GM19025 (cell line): ENCODE results near the gene ESAM.
"Not testable (repeated sequence)": the region's sequence is repeated elsewhere in the genome, so short reads cannot be mapped to it uniquely, and the experiment has no call there.

ENCODE experiments used
- ATAC-seq: cut with Tn5 transposase; IDR thresholded peaks from one replicate; pipeline ENCODE4 v1.9.1; 2021; ENCODE audit warnings: mild to moderate bottlenecking, low read depth, moderate library complexity; ENCODE audit not compliant: unreplicated experiment

The ESAM gene

DNA sequence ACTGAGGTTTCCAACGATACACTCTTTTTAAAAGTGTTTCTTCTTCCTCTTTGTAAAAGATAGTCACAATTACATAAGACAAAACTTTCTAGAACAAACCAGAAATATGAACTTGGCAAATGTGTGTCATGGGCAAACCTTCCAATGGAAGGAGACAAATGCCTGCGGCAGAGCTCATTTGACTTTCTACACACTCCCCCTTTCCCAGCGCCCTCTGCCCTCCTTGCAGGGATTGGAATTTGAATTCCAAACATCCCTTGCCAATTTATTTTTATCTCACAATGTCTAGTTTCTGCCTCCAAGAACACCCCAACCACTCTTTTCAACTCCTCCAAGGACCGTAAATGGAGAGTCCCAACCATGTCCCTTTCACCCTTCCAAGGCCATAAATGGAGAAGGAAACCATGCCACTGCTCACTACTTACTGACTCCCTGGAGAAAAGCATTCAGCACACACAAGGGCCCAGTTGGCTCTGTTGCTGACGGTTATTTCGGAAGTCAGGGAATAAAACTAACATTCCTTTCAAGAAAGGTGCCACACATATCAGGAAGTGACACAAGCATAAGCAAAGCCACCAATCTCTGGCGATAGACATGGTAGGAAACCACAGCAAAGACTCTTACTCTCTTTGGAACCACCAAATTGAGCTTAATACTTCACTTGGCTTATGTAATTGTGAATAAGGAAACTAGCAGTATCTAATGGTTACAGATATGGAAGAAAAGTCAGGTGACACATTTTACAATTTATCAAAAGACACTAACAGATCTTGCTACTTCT, 15.0 kb upstream of the ESAM start:
- ATAC-seq, result no peak

GRCh38 chr11:124770959-124771358, 8.9 kb upstream of the ESAM start:
- ATAC-seq, result not testable (repeated sequence)

DNA sequence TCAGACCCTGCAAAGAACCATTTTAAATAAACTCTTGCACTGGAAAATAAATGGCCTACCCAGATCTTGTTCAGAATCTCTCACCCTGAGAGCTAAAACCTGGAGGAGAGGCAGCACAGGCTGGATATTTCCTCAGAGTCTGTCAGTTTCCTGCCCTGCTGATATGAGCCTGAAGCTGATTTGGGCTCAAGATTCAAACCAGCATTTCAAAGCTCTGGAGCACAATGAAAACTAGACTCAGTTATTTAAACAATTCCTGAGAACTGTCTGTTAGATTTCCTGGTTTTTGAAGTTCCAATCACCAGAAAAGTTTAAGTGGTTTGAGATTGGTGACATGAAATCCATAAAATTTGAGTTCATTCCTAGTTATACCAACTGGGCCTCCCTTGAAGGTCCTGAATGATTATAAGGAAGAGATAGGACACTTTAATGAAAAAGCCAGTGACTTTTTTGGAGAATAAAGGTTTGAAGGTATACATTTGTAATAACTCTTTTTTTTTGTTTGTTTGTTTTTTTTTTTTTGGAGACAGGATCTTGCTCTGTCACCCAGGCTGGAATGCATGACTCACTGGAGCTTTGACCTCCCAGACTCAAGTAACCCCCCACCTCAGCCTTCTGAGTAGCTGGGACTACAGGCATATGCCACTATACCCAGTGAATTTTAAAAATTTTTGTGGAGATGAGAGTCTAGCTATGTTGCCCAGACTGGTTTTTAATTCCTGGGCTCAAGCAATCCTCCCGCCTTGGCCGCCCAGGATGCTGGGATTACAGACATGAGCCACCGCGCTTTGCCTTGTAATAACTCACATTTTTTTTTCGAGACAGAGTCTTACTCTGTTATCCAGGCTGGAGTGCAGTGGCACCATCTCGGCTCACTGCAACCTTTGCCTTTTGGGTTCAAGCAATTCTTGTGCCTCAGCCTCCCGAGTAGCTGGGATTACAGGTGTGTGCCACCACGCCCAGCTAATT, 8.0 kb upstream of the ESAM start:
- no peak for ATAC-seq

DNA sequence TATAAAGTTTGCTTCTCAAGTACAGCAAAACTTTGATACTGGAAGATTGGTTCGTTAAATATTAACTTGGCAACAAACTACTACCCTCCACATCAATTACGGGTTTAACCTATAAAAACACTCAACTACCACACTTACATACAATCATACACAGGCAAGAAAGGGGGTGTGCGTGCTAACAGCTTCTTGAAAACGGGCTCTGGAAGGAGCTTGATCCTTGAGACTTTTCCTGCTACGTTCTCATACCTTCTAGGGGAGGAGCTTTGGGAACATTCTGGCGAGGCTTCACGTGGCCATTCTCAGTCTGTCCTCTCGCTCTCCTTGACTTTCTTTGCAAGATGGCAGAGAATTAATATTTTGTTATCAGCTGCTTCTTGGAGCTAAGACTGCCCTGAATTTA, 6.8 kb upstream of the ESAM start:
- no peak for ATAC-seq

GRCh38 chr11:124766156-124766555, 4.1 kb upstream of the ESAM start:
- ATAC-seq, result no peak

GRCh38 chr11:124763156-124763947, 1.3 kb upstream of the ESAM start:
- ATAC-seq, result no peak

GRCh38 chr11:124762624-124763155, 600 bp upstream of the ESAM start:
- peak; percentile 8 for ATAC-seq

- ATAC-seq, result no peak
Measured at GRCh38 chr11:124761301-124762104, 587 bp downstream of the ESAM start.

DNA sequence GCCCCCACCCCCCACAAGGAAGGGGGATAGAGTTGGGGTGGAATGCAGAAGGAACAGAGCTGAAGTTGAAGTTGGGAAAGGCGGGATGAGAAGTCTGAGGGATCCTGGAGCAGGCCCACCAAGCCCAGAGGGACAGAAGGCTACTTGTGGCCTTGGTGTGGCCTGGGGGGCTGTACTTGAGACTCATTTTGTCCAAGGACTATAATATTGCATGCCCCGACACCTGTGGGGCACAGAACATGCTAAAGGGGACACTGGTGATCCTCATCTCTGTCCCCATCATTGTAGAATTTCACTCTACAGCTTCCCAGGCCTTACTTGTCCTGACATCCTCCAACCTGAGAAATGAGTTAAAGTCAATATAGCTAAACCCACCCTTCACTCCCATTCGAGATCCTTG, 1.3 kb downstream of the ESAM start:
- ATAC-seq, result no peak

DNA sequence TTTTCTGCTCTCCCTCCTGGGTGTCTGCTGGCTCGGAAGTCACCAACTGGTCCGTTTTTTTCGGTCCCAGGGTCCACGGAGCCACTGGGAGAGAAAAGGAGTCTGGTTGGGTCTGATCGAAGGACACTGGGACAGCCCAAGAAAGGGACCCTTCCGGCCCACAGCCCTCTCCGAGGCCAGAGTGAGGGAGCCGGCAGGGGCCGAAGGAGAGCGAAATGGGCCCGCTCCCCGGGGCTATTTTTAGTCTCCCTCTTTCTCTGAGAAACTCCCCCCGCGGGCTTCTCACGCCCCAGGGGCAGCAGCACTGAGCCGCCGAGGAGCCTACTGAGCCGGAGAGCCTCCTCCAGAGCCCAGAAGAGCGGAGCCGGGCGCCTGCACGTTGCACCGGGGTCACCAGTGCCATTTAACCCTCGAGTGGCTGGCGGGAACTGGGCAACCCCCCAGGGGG, 1.9 kb downstream of the ESAM start:
- peak; percentile 21 for ATAC-seq

DNA sequence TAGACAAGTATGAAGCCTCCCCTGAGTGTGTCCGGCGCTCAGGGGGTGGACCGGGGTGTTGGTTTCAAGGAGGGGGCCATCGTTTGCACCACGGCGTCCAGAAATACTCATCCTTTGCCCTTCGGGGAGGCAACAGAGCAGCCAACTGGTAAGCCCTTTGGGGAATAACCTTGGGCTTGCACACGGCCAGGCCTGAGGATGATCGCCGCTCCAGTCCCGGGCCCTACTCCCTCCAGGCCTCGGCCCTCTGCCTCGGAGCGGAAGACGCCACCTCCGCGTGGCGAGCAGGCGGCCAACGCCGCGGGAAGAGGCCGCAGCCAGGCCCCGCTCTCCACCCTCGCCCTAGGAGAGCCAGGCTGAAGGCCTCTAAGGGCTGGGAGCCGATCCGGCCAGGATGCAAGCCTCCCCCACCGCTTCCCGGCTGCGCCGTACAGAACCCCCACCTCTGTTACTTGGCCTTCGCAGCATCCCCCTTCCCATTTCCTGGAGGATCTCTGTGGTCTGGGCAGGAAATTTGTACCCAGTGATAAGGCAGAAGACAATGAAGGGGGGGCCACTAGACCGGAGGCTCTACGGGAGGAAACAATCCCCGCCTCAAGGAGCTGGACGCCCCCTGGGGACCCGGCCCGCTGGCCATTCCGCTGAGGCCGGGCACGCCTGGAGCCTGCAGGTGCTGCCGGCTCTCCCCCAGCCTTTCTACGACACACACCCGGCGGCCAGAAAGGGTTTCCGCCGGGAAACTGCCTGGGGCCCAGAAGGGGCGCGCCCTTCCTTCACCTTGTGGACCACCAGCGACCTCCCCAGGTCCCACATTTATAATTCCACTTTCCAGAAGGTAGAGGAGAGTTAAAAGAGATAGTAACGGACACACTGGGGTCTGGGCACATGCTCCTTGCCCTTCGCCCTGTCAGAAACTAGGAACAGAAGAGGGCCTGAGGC, 2.6 kb downstream of the ESAM start:
- no peak for ATAC-seq

GRCh38 chr11:124758355-124759265, 3.5 kb downstream of the ESAM start:
- peak; percentile 37 for ATAC-seq

GRCh38 chr11:124757320-124757719, 4.8 kb downstream of the ESAM start:
- ATAC-seq, result no peak

DNA sequence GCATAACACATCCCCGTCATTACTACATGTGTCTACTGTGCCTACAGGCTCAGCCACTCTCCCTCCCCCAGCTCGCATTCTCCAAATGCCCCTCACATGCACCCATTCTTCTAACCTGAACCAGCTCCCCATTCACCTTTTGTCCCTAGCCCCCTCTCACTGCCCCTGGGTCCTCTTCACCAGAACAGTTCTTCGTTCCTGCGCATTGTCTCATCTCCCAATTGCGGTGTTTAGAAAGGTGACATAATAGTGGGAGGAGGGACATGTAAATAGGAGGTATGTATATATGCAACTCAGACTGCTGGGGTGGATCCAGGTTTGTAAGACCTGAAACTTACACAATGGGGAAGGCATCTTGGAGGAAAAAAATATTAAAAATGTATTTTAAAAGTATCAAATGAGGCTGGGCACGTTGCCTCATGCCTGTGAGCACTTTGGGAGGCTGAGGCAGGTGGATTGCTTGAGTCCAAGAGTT, 5.3 kb downstream of the ESAM start:
- ATAC-seq, result no peak

DNA sequence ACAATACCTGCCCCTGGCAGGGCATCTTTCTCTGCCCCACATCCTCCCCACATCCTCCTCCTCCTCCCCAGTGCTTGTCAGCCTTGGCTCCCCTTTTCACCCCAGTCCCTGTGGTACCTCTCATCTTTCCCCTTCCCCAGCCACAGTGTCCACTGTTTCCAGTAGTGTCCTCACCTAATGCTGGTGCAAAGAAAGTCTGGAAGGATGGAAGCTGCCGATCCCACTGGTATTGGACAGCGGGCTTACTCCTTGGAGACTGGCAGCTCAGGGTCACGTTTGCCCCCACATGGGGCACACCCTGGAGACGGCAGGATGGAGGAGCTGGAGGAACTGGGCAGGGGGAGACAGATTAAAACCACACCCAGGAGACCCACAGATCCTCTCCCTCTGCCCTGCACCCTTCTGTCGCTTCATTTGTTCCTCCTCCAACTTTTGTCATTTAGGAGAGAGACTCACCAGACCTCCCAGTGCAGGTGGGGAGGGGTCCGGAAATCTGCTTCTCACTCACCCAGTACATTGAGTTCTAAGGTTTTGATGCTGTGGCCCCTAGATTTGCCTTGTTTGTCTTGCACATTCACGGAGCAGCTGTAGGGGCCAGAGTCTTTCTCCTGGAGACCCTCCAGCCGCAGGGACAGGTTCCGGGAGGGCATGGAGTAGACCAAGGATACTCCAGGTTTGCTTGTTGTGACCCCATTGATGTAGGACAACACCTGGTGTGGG, 5.9 kb downstream of the ESAM start:
- ATAC-seq, result no peak

- no peak for ATAC-seq
Measured at GRCh38 chr11:124754710-124755109, 7.4 kb downstream of the ESAM start.

GRCh38 chr11:124754309-124754708, 7.8 kb downstream of the ESAM start:
- no peak for ATAC-seq
